GM19043 (cell line): ENCODE measurements around the gene TOX2.

Experiments used
- ATAC-seq: cut with Tn5 transposase; IDR thresholded peaks from one replicate; pipeline ENCODE4 v1.9.1; 2021; ENCODE audit warnings: low read depth; ENCODE audit not compliant: unreplicated experiment

The TOX2 gene

GRCh38 chr20:44016525-44016924 is 101.9 kb downstream of the TOX2 start:
- ATAC-seq = no peak

- no peak for ATAC-seq
Measured at GRCh38 chr20:44017211-44017610, 102.6 kb downstream of the TOX2 start.

GRCh38 chr20:44017905-44018258 is 103.2 kb downstream of the TOX2 start:
- no peak for ATAC-seq

- no peak for ATAC-seq
Measured at GRCh38 chr20:44018259-44018941, 103.7 kb downstream of the TOX2 start.

GRCh38 chr20:44018942-44019637 is 104.4 kb downstream of the TOX2 start:
- no peak for ATAC-seq

GRCh38 chr20:44019638-44020335 is 105.1 kb downstream of the TOX2 start:
- ATAC-seq = no peak

GRCh38 chr20:44020406-44021148 is 105.9 kb downstream of the TOX2 start:
- no peak for ATAC-seq

GRCh38 chr20:44021186-44021585 is 106.5 kb downstream of the TOX2 start:
- ATAC-seq = no peak

GRCh38 chr20:44021900-44022299 is 107.2 kb downstream of the TOX2 start:
- ATAC-seq = no peak

GRCh38 chr20:44022464-44022863 is 107.8 kb downstream of the TOX2 start:
- no peak for ATAC-seq

- ATAC-seq = no peak
Measured at GRCh38 chr20:44023515-44024371, 109.1 kb downstream of the TOX2 start.

GRCh38 chr20:44024820-44025580 is 110.3 kb downstream of the TOX2 start:
- ATAC-seq = no peak

GRCh38 chr20:44025756-44026155 is 111.1 kb downstream of the TOX2 start:
- ATAC-seq = no peak

GRCh38 chr20:44026647-44027342 is 112.1 kb downstream of the TOX2 start:
- ATAC-seq = no peak

GRCh38 chr20:44027343-44028002 is 112.8 kb downstream of the TOX2 start:
- no peak for ATAC-seq

- ATAC-seq = no peak
Measured at GRCh38 chr20:44028003-44028730, 113.5 kb downstream of the TOX2 start.
